Lung microvascular endothelial cell (primary cell): ENCODE data around the gene MAP6. TPM values are rescaled to one million over a fixed set of nuclear protein-coding genes. Genes with fewer than 3 reads are reported as not detected.

Source experiments
- DNase-seq, 2 donors: peaks; one replicate each; pipeline versions ENCODE4 v3.0.0 to v3.0.0-alpha.2; 2010; ENCODE audit warnings: low read depth in 2 of 2
- total RNA-seq: library from RNA; depleted of rRNA; stranded (reverse); fragments of >200 nt; gene quantifications from 2 replicates; pipeline ENCODE4 v1.2.1, GENCODE V29; 2014

Gene MAP6
- total RNA-seq, 1 donor from 2014 or later, result 0.20 TPM

GRCh38 chr11:75667255-75667830 is 1.5 kb downstream of the MAP6 start:
- DNase-seq, result peak in 1 of 2 donors; percentile 20

GRCh38 chr11:75665990-75666389 is 2.8 kb downstream of the MAP6 start:
- no peak for DNase-seq

DNA sequence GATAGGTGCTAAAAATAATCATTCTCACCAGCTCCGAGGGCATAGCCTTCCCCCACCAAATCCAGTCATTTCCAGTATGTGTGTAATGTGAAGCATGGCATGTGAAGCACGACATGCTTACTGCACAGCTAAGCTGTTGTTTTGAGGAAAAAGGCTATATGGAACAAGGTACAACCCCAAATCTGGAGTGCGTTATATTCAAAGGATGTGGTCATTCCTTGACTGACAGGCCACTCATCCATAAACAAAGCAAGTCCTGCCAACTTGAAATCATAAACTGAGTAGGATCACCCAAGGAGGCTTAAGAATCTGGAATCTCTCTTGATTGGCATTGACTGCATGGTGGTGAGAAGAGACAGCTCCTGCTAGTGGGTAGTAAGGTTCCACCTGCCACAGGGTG is 3.7 kb downstream of the MAP6 start:
- DNase-seq, result no peak

DNA sequence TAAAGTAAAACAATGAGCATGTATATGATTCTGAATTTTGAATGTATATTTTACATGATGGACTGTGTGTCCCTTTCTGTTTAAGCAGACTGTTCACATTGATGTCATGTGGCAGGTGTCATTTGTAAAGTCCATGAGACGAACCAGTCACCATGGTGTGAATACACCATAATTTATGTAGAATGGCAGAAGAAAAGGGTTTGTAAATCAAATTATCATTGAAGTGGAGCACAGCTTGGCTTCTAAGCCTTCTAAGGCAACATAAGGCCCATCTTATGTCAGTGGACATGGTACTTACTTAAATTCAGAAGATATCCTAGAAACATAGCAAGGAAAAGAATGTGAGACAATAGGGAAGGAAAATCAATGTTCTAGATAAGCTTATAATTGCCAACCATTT is 4.4 kb downstream of the MAP6 start:
- DNase-seq, result no peak

DNA sequence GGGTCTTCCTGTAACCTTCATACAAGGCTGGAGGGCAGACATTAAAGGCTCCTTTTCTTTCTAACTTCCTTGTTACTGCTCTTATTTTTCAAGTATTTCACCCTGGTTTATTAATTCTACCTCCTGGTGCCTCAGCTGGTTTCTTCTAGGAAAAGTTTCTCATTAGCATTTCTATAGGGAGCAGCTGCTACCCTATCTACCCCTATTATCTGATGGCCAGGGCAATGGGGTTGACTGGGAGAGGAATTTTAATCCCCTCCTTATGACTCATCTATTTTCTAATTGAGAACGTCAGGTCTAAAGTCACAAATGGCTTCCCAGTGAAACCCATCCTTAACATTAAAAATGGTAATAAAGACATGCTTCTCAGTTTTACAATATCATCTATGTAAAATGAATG is 5.0 kb downstream of the MAP6 start:
- DNase-seq, result no peak

DNA sequence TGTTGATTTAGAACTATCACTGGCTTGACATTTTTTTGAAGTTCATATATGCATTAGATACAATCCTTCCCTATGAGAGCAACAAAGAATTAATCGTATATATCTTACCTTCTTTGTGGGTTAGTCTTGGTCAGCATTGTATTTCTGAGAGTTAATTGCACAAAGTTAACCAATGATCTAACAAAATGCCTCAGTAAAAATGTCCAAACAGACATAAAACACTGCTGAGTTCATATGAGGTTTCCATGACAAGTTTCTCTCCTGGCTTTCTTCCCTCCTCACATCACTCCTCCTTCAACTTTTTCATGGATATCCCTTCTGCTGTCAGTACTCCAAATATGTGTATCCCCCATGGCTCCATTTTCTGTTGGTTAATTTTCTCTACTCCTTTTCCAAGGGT is 9.0 kb downstream of the MAP6 start:
- DNase-seq, result no peak

DNA sequence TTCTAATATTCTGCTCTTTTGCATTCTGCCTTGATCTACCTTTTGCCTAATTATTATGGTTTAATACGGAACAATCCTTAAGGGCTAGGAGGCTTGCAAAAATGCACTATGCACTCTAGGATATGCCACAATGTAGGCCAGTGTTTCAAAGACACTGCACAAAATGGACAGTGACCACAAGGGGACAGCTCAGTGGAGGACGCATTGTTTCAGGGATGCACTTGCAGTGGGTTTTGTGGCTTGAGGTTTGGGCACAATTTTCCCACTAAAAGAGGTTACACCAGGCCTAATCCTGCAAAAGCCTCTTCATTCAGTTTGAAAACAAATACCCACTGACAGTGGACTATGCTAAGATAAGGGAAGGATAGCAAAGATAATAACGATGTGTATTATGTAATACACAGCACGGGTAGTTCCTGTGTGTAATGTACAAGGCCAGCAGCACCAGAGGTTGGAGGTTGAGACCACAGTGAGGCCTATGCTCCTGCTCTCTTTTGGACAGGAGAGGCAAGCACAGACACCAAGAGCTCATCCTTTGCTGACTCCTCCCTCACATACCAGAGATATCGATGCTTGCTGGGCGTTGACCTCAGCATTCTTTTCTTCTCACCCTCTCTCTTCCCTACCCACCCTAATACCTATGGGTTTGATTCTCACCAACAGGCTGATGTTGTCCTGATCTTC is 12.7 kb downstream of the MAP6 start:
- DNase-seq, result no peak

GRCh38 chr11:75655605-75656004 is 13.2 kb downstream of the MAP6 start:
- DNase-seq, result no peak

DNA sequence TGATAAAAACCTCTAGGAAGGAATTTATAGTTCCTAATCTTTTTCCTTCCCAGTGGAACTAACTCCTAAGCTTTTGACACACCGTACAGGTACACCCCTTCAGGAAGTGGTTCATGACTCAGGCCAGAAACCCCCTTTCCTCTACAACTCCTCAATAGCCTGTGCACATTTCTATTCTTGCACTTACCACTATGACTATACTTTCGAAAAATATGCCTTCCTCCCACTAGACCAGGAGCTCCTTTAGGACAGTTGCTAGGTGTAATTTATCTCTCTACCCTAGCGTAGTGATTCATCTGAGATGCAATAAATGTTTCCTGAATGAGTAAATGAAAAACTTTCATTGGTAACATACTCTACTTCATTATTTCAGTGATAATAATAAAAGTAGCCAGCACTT is 14.5 kb downstream of the MAP6 start:
- DNase-seq, result no peak

DNA sequence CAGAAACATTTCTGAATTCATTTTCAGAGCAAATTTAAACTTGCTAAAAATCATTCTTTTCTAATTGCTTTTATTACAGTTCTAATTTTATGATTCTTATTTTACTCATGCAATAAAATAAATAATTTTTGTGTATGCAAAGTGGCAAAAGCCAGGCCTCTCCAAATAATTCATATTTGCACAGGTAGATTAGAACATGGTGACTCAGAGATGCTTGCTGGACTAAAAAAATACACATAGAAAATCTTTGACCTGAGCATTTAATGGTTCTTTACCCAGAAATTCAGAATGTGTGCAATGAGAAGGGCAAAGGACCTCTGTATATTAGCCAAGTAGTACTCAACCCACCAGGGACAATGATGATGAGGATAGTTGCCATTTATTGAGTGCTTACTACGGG is 15.3 kb downstream of the MAP6 start:
- no peak for DNase-seq

GRCh38 chr11:75652936-75653335 is 15.9 kb downstream of the MAP6 start:
- no peak for DNase-seq

- DNase-seq, result no peak
These were observed 17.6 kb downstream of the MAP6 start for GRCh38 chr11:75651218-75651617.

GRCh38 chr11:75650167-75650723 is 18.6 kb downstream of the MAP6 start:
- DNase-seq, result no peak

DNA sequence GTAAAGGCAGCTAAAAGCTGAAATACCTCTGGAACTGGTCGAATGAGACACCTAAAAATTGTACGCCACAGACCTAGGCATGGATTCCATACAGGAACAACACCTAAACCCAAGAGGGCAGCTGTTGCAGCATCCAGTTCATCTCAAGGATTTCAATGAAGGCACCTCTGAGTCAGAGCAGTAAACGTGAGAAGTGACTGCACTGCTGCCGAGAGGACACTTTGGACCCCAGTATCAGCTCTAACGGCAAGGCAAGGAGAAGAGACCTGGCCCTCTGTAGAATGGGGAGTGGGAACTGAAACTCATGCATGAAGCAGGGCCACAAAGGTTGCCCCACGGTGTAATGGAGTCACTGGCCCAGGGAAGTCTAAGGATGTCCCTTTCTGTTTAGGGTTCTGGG is 23.9 kb downstream of the MAP6 start:
- no peak for DNase-seq

GRCh38 chr11:75644370-75644769 is 24.5 kb downstream of the MAP6 start:
- DNase-seq, result no peak

- DNase-seq, result no peak
These were observed 26.3 kb downstream of the MAP6 start for GRCh38 chr11:75642402-75643113.

DNA sequence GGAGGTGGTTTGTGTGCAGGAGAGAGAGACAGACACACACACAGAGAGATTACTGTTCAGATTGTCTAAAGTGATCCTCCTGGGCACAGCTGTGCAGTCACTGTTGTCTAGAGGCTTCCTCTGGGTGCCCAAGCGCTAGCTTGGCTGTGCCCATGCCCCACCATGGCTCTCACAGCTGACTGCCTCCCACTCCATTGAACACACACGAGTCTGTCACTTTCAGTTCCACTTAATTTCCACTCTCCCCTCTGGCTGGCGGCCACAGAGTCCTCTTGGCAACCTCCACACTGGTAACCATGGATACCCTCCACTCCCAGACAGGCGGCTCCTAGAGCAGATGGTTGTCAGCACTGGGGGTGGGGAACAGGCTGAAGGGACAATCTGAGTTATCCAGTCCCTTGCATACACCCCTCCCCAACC is 29.1 kb downstream of the MAP6 start:
- DNase-seq, result peak; percentile 45 to 92

- no peak for DNase-seq
These were observed 30.8 kb downstream of the MAP6 start for GRCh38 chr11:75637998-75638397.

- DNase-seq, result no peak
These were observed 33.6 kb downstream of the MAP6 start for GRCh38 chr11:75635066-75635862.

- no peak for DNase-seq
These were observed 35.3 kb downstream of the MAP6 start for GRCh38 chr11:75633409-75634066.

DNA sequence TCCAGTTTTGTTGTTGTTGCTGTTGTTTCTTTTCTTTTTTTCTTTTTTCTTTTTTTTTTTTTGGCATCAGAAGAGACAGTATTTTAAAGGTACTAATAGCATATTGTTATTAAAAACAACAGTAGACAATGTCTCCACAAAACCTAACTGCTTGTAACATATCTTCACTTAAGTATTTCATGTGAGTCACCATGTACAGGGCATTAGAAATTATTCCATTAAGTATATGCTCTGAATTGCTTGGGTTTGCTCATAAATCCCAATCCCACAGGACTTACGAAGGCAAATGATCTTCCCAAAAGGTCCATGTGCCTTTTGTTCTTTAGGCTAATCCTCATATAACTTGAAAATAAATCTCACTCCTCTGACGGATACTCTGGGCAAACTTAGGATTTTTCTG is 35.9 kb downstream of the MAP6 start:
- no peak for DNase-seq
